Activated naive CD8-positive, alpha-beta T cell treated with anti-CD3 and anti-CD28 coated beads, Interleukin-2, amount 50 U/mL, for 16 hours (primary cell): Measurements from ENCODE around the gene CYP2S1.
"Not testable (repeated sequence)": the region's sequence is repeated elsewhere in the genome, so short reads cannot be mapped to it uniquely, and the experiment has no call there.

Experiments used
- DNase-seq: peaks from one replicate; pipeline ENCODE4 v3.0.0-alpha.2; 2020; ENCODE audit warnings: low read depth, low spot score

Gene CYP2S1, protein sequence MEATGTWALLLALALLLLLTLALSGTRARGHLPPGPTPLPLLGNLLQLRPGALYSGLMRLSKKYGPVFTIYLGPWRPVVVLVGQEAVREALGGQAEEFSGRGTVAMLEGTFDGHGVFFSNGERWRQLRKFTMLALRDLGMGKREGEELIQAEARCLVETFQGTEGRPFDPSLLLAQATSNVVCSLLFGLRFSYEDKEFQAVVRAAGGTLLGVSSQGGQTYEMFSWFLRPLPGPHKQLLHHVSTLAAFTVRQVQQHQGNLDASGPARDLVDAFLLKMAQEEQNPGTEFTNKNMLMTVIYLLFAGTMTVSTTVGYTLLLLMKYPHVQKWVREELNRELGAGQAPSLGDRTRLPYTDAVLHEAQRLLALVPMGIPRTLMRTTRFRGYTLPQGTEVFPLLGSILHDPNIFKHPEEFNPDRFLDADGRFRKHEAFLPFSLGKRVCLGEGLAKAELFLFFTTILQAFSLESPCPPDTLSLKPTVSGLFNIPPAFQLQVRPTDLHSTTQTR

DNA sequence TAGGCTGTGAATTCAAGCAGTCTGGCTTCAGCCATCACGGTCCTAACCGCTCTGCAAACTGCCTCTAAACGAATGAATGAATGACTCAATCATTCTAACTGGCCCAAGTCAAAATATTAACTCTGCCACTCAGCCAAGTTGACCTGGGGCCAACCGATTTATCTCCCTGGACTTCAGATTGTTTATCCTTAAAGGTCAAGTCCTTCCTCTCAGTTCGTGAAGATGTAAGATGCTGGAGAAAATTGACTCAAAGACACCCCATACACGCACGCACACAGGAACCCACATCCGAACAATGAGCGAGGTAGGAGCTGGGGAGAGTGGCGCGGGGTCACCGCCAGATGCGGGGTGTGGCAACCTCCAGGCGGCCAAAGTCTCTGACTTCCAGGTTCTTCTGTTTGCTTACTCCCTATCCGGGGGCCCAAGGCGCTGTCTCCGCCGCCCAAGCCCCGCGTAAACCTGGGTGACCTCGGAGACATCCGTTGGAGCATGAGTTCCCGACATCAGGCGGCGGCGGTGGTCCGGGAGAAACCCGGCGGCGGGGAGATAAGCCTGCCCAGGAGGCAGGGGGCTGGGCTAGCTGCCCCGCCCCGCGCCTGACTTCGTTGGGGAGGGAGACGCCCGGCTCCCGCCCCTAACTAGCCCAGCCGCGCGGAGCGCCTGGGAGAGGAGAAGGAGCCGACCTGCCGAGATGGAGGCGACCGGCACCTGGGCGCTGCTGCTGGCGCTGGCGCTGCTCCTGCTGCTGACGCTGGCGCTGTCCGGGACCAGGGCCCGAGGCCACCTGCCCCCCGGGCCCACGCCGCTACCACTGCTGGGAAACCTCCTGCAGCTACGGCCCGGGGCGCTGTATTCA, at the start of gene CYP2S1:
Gene CYP2S1, plus strand, starts transcription at position 646 of the 856 bp plus-strand sequence. Its CDS starts 46 bp downstream, at position 692.
- no peak for DNase-seq

DNA sequence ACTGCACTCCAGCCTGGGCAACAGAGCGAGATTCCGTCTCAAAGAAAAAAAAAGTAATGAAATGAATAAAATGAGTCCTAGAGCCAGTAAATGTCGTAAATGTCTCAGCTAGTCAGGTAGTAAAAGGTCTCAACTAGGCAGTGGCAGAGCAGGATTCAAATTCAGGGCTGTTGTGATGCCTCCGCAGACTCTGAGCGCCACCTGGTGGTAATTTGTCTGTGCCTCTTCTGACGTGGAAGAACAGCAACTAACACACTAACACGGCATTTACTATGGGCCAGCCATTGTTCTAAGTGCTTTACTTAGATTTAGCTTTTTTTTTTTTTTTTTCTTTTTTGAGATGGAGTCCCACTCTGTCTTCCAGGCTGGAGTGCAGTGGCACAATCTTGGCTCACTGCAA, 48.6 kb upstream of the CYP2S1 start:
- peak; percentile 74 for DNase-seq

DNA sequence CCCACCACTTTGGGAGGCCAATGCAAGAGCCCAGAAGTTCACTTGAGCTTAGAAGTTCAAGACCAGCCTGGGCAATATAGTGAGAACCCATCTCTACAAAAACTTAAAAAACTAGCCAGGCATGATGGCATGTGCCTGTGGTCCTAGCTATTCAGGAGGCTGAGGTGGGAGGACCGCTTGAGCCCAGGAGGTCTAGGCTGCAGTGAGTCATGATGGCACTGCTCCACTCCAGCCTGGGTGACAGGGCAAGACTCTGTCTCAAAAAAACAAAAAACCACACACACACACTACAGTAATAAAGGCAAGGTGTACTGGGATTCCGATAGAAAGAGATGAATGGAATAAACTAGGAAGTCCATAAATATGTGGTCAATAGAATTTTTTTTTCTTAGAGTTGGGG, 43.2 kb upstream of the CYP2S1 start:
- no peak for DNase-seq

DNA sequence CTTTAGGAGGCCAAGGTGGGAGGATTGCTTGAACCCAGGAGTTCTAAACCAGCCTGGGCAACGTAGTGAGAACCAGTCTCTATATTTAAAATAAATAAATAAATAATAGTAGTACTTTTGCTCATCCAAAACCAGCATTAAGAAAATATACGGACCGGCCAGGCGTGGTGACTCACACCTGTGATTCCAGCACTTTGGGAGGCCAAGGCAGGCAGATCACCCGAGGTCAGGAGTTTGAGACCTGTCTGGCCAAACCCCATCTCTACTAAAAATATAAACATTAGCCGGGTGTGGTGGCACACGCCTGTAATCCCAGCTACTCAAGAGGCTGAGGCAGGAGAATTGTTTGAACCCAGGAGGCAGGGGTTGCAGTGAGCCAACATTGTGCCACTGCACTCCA, 42.0 kb upstream of the CYP2S1 start:
- DNase-seq: not testable (repeated sequence)

DNA sequence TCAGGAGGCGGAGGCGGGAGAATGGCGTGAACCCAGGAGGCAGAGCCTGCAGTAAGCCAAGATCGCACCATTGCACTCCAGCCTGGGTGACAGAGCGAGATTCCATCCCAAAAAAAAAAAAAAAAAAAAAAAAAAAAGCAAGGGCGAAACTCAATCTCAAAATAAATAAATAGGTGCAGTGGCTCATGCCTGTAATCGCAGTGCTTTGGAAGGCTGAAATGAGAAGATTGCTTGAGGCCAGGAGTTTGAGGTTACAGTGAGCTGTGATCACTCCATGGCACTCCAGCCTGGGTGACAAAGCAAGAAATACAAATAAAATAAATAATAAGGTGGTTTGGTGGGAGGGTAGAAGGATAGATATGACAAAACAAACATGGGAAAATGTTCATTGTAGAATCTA, 39.0 kb upstream of the CYP2S1 start:
- DNase-seq: no peak

DNA sequence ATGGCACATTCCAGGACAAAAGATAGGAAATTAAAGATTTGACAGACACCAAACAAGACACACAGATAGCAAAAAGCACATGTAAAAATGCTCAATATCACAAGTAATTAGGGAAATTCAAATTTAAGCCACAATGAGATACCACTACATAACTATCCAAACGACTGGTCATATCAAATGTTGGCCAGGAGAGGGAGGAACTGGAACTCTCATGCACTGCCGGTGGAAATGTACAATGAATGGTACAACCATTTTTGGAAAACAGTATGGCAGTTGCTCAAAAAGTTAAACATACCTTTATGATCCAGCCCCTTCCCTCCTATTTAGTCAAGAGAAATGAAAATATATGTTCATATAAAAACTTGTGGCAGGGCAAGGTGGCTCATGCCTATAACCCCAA, 36.8 kb upstream of the CYP2S1 start:
- DNase-seq: no peak

DNA sequence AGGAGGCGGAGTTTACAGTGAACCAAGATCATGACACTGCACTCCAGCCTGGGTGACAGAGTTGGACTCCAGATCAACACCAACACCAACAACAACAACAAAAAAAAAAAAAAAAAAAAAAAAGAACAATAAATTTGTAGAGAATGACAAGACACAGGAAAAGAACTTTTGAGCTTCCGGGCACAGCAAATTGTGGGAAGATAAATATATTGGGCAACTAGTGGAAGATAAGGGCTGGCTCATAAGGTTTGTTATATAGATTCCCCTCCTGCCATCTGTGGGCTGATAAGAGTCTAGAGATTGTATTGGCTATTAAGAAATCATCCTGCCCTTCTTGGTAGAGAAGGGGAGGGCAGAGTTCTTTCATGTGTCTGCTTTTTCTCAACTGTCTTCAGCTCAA, 33.1 kb upstream of the CYP2S1 start:
- DNase-seq: no peak

DNA sequence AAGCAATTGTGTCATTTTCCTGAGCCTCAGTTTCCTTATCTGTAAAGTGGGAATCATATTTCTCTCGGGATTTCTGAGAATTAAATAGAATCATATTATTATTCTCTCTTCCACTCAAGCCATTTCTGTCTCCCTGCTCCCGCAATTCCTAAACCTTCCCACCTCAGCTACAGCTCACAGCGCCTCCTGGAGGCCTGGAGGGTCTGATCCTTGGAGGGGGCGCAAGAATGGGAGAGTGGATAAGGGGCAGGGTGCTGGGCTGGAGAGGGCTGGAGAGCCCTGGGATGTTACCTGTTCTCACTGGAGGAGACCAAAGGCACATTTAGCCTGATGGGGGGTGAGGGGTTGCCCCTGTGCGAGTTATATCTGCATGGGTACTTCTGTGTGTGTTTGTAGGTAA, 31.1 kb upstream of the CYP2S1 start:
- no peak for DNase-seq

DNA sequence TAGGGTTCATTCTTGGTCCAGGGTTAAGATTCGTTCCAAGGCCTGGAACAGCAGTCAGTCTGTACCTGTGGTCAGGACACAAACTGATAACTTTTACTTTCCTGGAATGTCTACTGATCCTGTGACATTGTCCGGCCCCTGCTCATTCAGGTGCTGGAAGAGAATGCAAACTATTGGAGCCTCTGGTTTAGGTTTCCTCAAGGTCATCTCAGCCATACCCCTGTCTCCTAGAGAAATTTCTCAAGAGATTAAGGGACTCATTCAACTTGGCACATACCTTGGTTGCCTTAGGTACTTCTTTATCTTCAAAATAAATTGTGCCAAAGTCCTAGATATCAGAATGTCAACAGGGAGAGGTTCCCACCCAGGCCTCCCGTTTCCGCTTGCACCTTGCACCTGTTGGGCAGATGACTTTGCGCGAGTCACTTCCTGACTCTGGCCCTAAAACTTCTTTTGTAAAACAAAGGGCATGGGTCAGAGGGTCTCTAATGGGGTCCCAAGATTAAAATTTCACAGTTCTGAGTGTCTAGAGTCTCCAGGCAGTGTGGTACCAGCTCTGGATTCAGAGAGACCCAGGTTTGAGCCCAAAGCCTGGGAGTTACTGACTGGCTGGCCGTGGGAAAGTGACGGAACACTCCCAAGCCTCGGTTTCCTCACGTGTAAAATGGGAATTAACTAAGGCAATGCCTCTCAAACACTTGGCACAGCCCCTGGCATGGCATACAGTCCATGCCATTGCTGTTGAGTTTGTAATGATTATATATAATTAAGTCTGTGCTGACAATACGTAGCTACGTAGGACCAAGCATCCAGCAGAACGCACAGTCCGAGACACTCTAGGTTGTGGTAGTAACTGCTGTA, 25.8 kb upstream of the CYP2S1 start:
- no peak for DNase-seq

DNA sequence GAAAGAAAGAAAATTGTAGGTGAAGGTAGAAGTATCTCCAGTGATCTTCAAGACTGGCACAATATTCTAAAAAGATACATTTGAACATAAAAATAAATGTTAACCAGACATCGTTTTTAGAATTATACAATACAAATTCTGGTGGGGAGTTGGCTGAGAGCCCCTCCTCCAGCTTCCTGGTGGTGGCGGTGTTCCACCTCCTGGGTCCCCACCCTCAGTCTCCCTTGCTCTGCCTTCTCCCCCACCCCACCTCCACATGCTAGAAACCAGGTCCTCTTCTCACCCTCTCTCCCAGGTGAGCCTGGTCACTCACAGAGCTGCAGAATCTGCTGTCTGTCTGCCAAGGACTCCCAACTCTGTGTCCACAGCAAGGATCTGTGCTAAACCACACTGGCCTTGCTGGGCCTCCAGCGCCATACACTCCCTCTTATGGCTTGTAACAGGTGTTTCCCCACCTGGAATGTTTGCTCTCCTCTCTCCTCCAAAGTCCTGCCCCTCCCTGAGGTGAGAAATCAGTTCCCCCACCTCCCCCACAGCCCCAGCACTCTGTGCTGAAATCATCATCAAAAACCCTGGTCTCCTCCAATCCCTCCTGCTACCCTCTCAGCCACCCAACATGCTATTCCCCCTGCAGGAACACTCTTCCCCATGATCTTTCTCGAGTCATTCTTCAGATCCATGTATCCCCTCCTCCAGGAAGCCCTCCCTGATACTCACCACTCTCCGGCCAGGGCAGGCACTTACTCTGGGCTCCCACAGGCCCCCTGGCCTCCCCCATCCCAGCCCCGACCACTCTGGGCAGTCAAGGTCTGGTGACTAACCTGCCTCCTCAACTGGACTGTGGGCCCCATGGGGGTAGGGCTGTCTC, 20.5 kb upstream of the CYP2S1 start:
- no peak for DNase-seq

DNA sequence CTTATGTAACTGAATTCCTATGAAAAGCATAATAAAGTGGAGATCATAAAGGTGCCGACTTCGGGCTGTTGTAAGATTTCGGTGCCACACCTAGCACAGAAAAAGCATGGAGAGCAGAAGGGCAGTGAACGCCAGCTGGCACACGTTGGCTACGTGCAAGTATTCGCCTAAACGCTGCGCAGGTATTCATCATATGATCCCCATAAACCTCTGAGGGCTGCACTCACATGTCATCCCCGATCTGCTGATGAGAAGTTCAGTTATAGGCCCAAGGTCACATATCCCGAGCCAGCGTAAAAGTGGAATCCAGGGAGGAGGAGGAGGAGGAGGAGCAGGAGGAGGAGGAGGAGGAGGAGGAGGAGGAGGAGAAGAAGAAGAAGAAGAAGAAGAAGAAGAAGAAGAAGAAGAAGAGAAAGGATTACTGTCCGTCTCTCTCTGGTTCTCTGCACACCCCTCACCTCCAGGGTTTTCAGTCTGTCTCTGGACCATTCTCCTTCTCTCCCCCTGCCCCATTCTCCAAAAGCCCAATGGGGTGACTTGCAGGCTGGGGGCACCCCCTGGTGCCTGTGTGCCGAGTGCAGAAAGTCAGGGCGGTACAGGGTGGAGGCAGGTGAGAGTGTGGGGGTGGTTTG, 18.6 kb upstream of the CYP2S1 start:
- DNase-seq: no peak

DNA sequence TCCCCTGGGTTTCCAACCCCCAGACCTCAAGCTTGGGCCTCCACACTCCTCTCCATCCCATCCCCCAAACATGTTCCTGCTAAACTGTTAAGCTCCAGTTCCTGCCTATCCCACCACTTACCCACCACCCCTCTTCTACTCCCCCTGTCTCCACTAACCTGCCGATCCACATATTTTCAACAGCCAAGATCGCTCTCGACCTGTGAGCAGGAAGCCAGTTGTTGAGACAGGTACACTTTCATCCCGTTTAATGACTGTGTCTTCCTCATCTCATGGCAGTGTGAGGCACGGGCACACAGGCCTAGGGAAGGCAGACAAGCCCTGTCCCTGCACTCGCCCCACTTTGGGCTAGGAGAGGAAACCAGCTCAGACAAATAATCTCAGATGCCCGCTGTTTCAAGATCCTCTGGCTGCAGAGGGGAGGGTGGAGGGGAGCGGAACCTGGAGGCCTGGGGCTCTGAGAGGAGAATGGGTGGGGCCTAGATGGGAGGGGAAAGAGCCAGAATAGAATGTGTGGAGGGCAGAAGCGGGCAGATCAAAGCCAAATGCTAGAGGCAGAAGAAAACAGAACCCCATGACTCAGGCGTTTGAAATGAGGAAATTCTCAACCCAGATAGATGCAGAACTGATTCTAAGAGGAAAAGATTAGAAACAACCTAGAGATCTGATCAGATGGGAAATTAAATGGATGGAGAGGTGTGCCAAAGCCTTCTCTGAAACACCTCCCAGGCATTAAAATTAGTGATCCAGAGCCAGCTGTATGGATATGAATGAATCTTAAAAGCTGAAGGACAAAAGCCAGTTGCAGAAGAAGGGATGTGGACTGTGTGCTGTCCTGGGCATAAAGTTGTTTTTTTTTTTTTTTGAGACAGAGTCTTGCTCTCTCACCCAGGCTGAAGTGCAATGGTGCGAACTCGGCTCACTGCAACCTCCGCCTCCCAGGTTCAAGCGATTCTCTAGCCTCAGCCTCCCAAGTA, 16.9 kb upstream of the CYP2S1 start:
- DNase-seq: no peak

DNA sequence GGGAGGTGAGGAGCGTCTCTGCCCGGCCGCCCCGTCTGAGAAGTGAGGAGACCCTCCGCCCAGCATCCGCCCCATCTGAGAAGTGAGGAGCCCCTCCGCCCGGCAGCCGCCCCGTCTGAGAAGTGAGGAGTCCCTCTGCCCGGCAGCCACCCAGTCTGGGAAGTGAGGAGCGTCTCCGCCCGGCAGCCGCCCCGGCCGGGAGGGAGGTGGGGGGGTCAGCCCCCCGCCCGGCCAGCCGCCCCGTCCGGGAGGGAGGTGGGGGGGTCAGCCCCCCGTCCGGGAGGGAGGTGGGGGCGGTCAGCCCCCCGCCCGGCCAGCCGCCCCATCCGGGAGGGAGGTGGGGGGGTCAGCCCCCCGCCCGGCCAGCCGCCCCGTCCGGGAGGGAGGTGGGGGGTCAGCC, 12.8 kb upstream of the CYP2S1 start:
- not testable (repeated sequence) for DNase-seq

DNA sequence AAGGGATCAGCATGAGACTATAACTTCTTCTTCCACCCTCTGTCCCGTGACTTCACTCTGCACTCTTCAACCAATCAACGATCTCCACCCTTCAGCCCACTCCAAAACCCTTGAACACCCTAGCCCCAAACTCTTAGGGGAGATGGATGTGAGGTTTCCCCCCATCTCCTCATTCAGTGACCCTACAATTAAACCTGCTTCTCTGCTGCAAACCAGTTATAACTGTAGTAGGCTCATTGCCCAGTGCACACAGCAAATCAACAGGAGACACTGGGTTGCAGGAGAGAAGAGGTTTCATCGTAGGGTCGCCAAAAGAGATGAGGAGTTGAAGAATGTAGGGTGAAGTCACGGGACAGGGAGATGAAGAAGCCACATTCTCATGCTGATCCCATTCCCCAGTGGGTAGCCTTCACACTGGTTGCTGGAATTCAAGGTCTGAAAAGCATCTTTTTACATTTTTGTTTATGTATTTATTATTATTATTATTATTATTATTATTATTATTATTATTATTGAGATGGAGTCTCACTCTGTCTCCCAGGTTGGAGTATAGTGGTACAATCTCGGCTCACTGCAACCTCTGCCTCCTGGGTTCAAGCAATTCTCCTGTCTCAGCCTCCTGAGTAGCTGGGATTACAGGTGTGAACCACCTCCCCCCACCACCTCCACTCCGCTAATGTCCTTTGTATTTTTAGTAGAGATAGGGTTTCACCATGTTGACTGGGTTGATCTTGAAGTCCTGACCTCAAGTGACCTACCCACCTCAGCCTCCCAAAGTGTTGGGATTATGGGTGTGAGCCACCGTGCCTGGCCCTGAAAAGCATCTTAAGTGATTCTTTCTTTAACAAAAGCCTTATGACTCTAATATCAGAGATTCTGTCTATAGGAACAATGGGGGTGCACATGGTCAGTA, 5.8 kb upstream of the CYP2S1 start:
- DNase-seq: no peak

DNA sequence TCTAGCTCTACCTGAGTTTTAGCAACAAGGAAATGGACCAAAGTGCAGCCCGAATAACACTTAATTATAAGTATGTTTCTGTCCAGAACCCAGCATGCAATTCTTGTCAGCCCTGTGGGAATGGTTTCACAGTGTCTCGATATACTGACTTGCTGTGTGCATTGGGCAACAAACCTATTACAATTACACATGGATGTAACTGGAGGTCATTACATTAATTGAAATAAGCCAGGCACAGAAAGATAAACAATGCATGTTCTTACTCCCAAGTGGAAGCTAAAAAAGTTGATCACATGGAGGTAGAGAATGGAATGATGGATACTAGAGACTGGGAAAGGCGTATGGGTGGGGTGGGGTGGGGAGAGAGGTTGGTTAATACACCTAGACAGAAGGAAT, 5.1 kb upstream of the CYP2S1 start:
- DNase-seq: no peak

DNA sequence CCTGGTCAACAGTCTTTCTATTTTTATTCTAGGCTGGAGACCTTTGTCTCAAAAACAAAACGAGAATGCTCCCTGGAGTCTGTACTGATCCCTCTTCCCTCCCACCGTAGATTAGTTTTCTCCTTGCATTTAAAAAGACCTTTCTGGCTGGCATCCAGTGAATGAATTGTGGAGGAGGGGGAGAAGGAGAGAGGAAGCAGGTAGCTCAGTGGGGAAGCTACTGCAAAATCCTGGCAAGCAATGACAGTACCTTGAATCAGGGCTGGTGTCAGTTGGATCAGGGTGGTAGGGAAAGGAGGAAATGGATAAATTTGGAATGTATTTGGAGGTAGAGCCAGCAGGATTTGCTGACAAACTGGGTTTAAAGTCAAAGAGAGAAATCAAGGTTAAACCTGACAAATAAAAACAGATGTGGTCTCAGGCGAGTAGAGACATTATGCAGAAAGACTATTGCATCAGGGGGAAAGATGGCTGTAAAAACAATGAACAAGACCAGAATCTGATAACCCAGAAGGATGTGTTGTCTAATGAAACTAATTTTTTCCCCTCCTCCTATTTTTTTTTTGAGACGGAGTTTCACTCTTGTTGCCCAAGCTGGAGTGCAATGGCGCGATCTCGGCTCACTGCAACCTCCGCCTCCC, 3.5 kb upstream of the CYP2S1 start:
- DNase-seq: no peak

DNA sequence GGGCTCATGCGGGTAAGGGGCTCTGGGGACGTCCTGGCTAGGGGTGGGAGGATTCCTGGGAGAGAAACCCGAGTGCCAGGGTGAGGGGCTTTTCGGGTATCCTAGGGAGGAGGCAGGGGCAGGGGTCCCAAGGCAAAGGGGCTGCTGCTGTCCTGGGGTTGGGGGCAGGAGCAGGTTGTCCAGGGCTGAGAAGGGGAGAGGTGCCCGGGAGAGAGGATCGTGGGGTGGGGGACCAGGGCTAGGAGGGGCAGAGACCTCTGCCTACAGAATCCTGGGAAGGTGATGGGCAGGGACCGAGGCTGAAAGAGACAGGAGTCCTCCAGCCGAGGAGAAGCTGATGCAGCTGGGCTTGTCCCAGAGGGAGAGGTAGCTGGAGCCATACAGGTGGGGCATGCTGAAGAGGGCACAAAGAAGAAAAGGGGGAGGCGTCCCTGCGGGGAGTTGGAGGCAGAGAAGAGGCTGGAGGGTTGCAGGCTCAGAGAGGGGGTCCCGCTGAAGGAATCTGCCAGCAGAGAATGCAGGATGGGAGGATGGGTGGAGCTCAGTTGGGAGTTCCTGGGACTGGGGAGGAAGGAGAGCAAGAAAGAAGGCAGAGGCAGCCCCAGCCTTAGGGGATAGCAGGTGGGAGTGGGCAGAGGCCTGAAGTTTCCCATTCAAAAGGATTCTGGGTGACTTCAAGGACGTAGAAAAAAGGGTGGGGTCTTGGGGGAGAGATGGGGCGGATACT, 574 bp downstream of the CYP2S1 start:
- no peak for DNase-seq
